CD4-positive, CD25-positive, alpha-beta regulatory T cell (primary cell): Measurements from ENCODE around the gene MSI2. TPM values are rescaled to one million over a fixed set of nuclear protein-coding genes. Genes with fewer than 3 reads are reported as not detected.
A peak's percentile ranks its signal among the peaks of the same experiment; 100 is the strongest.

Experiments
- ATAC-seq, 2 donors: fragments of 150-1000 bp; cut with Tn5 transposase; one replicate each; pipeline ENCODE4 v1.10.0; 2021; ENCODE audit warnings: low read depth in 2 of 2, moderate number of reproducible peaks in 2 of 2, moderate library complexity in 1 of 2
- DNase-seq, 3 donors: peaks; one replicate each; pipeline versions ENCODE4 v3.0.0 to v3.0.0-alpha.2; 2012 to 2022; ENCODE audit warnings: mixed read lengths in 1 of 3
- H3K27ac ChIP-seq: one replicate; pipeline ENCODE4 v1.7.0; 2013; ENCODE audit warnings: mild to moderate bottlenecking, low read length; ENCODE audit not compliant: insufficient read depth, poor library complexity, severe bottlenecking
- H3K27me3 ChIP-seq: one replicate; pipeline ENCODE4 v1.7.0; 2013; ENCODE audit warnings: low read length; ENCODE audit not compliant: control insufficient read depth, insufficient read depth
- H3K36me3 ChIP-seq: one replicate; pipeline ENCODE4 v1.7.0; 2013; ENCODE audit warnings: mild to moderate bottlenecking, low read length, moderate library complexity; ENCODE audit not compliant: control insufficient read depth, insufficient read depth
- H3K4me1 ChIP-seq: 2 replicates; pipeline ENCODE4 v1.7.0; 2013; ENCODE audit warnings: mild to moderate bottlenecking, low read length; ENCODE audit not compliant: insufficient read depth, control insufficient read depth, poor library complexity, severe bottlenecking
- H3K4me3 ChIP-seq: one replicate; pipeline ENCODE4 v1.7.0; 2013; ENCODE audit warnings: low read depth, mild to moderate bottlenecking, low read length, moderate library complexity
- H3K9me3 ChIP-seq, 2 experiments: 1 replicate in 1 of 2; 2 replicates in 1 of 2; pipeline ENCODE4 v1.7.0; 2013; ENCODE audit warnings: low read length in 2 of 2, mild to moderate bottlenecking in 1 of 2, moderate library complexity in 1 of 2; ENCODE audit not compliant: control insufficient read depth in 2 of 2
- H3K27ac Mint-ChIP-seq, 3 donors: one replicate each; pipeline ENCODE4 v1.8.0; 2020 to 2022; ENCODE audit warnings: mild to moderate bottlenecking in 3 of 3, mixed read lengths in 3 of 3, moderate library complexity in 2 of 3
- H3K27me3 Mint-ChIP-seq: one replicate; pipeline ENCODE4 v1.8.0; 2022; ENCODE audit warnings: mild to moderate bottlenecking, mixed read lengths
- H3K36me3 Mint-ChIP-seq: one replicate; pipeline ENCODE4 v1.8.0; 2020; ENCODE audit warnings: mixed read lengths
- H3K4me1 Mint-ChIP-seq, 4 donors: one replicate each; pipeline ENCODE4 v1.8.0; 2020 to 2022; ENCODE audit warnings: mixed read lengths in 4 of 4, mild to moderate bottlenecking in 1 of 4
- H3K4me3 Mint-ChIP-seq, 4 donors: one replicate each; pipeline ENCODE4 v1.8.0; 2020 to 2022; ENCODE audit warnings: mild to moderate bottlenecking in 4 of 4, mixed read lengths in 4 of 4, moderate library complexity in 3 of 4
- H3K9me3 Mint-ChIP-seq, 7 donors: one replicate each; pipeline ENCODE4 v1.8.0; 2020 to 2022; ENCODE audit warnings: mixed read lengths in 7 of 7, mild to moderate bottlenecking in 3 of 7, moderate library complexity in 2 of 7
- polyA plus RNA-seq, 4 donors: library from polyadenylated mRNA; unstranded; fragments of 300-500 nt; fragmentation: Illumina TruSeq; gene quantifications; one replicate each; pipeline ENCODE4 v1.2.3, GENCODE V29; 2021
- total RNA-seq: library from RNA; stranded (reverse); gene quantifications from one replicate; pipeline ENCODE4 v1.2.3, GENCODE V29; 2022

The MSI2 gene
- total and polyA plus RNA-seq, 5 donors from 2014 or later, result 3.2 to 177 (median 3.4) TPM

- peaks cover 14% of the 10 kb centered on the region for H3K36me3 ChIP-seq
- H3K27ac ChIP-seq, result no peak overlapping the region
- Mint-ChIP-seq H3K9me3 (no peaks in the 10 kb centered on the region), H3K27me3 (no peaks in the 10 kb centered on the region), H3K4me3 (no peak overlapping the region), H3K36me3 (peaks cover 23% of the 10 kb centered on the region), H3K4me1 (peaks cover 0 to 4% (median 0%) of the 10 kb centered on the region in 4 donors), H3K27ac (no peak overlapping the region)
- no peaks in the 10 kb centered on the region for H3K27me3 ChIP-seq
- no peak overlapping the region for H3K4me3 ChIP-seq
- H3K4me1 ChIP-seq, result no peaks in the 10 kb centered on the region
- ATAC-seq (no peak), DNase-seq (no peak)
- no peaks in the 10 kb centered on the region for H3K9me3 ChIP-seq
Observed at GRCh38 chr17:57649191-57649590, 392.9 kb downstream of the MSI2 start.

GRCh38 chr17:57649731-57650484, 393.6 kb downstream of the MSI2 start:
- no peaks in the 10 kb centered on the region for H3K27me3 ChIP-seq

GRCh38 chr17:57650548-57650947, 394.2 kb downstream of the MSI2 start:
- DNase-seq (no peak), ATAC-seq (no peak)
- Mint-ChIP-seq H3K4me1 (peaks cover 0 to 6% (median 0%) of the 10 kb centered on the region in 4 donors), H3K27ac (peak overlapping the region in 2 of 3 donors; percentile 35 to 78), H3K27me3 (no peaks in the 10 kb centered on the region), H3K36me3 (peaks cover 20% of the 10 kb centered on the region), H3K4me3 (no peak overlapping the region), H3K9me3 (no peaks in the 10 kb centered on the region)
- Histone ChIP-seq H3K4me1 (no peaks in the 10 kb centered on the region), H3K4me3 (no peak overlapping the region), H3K9me3 (no peaks in the 10 kb centered on the region), H3K27me3 (no peaks in the 10 kb centered on the region), H3K27ac (no peak overlapping the region), H3K36me3 (peaks cover 14% of the 10 kb centered on the region)

More at GRCh38 chr17:57649731-57650484, 393.6 kb downstream of the MSI2 start:
- Histone ChIP-seq H3K36me3 (peaks cover 14% of the 10 kb centered on the region), H3K4me3 (no peak overlapping the region), H3K27ac (no peak overlapping the region), H3K9me3 (no peaks in the 10 kb centered on the region), H3K4me1 (no peaks in the 10 kb centered on the region)
- Mint-ChIP-seq H3K9me3 (no peaks in the 10 kb centered on the region), H3K4me1 (peaks cover 0 to 4% (median 0%) of the 10 kb centered on the region in 4 donors), H3K27ac (peak overlapping the region in 2 of 3 donors; percentile 35 to 51), H3K27me3 (no peaks in the 10 kb centered on the region), H3K4me3 (no peak overlapping the region), H3K36me3 (peaks cover 18% of the 10 kb centered on the region)
- DNase-seq, result no peak
- no peak for ATAC-seq

- Mint-ChIP-seq H3K27me3 (no peaks in the 10 kb centered on the region), H3K9me3 (no peaks in the 10 kb centered on the region), H3K27ac (peak overlapping the region in 1 of 3 donors; percentile 35), H3K36me3 (peaks cover 24% of the 10 kb centered on the region), H3K4me3 (no peak overlapping the region), H3K4me1 (peaks cover 0 to 6% (median 0%) of the 10 kb centered on the region in 4 donors)
- Histone ChIP-seq H3K36me3 (peaks cover 14% of the 10 kb centered on the region), H3K27me3 (no peaks in the 10 kb centered on the region), H3K4me3 (no peak overlapping the region), H3K4me1 (no peaks in the 10 kb centered on the region), H3K27ac (no peak overlapping the region), H3K9me3 (no peaks in the 10 kb centered on the region)
- DNase-seq (no peak), ATAC-seq (no peak)
Observed at GRCh38 chr17:57651451-57651850, 395.1 kb downstream of the MSI2 start.

- Histone ChIP-seq H3K27ac (no peak overlapping the region), H3K4me1 (no peaks in the 10 kb centered on the region), H3K9me3 (no peaks in the 10 kb centered on the region), H3K27me3 (no peaks in the 10 kb centered on the region), H3K36me3 (peaks cover 10% of the 10 kb centered on the region), H3K4me3 (no peak overlapping the region)
- peak overlapping the region in 1 of 3 donors; percentile 35 for H3K27ac Mint-ChIP-seq
- peaks cover 28% of the 10 kb centered on the region for H3K36me3 Mint-ChIP-seq
- ATAC-seq (no peak), DNase-seq (no peak)
- H3K27me3 Mint-ChIP-seq, result no peaks in the 10 kb centered on the region
- no peaks in the 10 kb centered on the region for H3K9me3 Mint-ChIP-seq
- peaks cover 0 to 6% (median 0%) of the 10 kb centered on the region in 4 donors for H3K4me1 Mint-ChIP-seq
- H3K4me3 Mint-ChIP-seq, result no peak overlapping the region
Observed at GRCh38 chr17:57651996-57652395, 395.7 kb downstream of the MSI2 start.

GRCh38 chr17:57652811-57653210, 396.5 kb downstream of the MSI2 start:
- Mint-ChIP-seq H3K27me3 (no peaks in the 10 kb centered on the region), H3K4me1 (peaks cover 0 to 6% (median 0%) of the 10 kb centered on the region in 4 donors), H3K27ac (no peak overlapping the region), H3K36me3 (peaks cover 31% of the 10 kb centered on the region), H3K9me3 (no peaks in the 10 kb centered on the region), H3K4me3 (no peak overlapping the region)
- ATAC-seq (no peak), DNase-seq (no peak)
- no peak overlapping the region for H3K27ac ChIP-seq
- no peaks in the 10 kb centered on the region for H3K9me3 ChIP-seq
- H3K36me3 ChIP-seq, result peaks cover 10% of the 10 kb centered on the region
- no peaks in the 10 kb centered on the region for H3K27me3 ChIP-seq
- no peaks in the 10 kb centered on the region for H3K4me1 ChIP-seq
- H3K4me3 ChIP-seq, result no peak overlapping the region

- no peaks in the 10 kb centered on the region for H3K4me1 ChIP-seq
- H3K27ac Mint-ChIP-seq, result peak overlapping the region in 1 of 3 donors; percentile 84
- no peak overlapping the region for H3K4me3 ChIP-seq
- no peak overlapping the region for H3K27ac ChIP-seq
- H3K4me3 Mint-ChIP-seq, result no peak overlapping the region
- peaks cover 0 to 6% (median 0%) of the 10 kb centered on the region in 4 donors for H3K4me1 Mint-ChIP-seq
- no peaks in the 10 kb centered on the region for H3K27me3 Mint-ChIP-seq
- H3K27me3 ChIP-seq, result no peaks in the 10 kb centered on the region
- H3K9me3 Mint-ChIP-seq, result no peaks in the 10 kb centered on the region
- DNase-seq, result no peak
- no peaks in the 10 kb centered on the region for H3K9me3 ChIP-seq
- ATAC-seq, result no peak
- H3K36me3 ChIP-seq, result peaks cover 10% of the 10 kb centered on the region
- peaks cover 33% of the 10 kb centered on the region for H3K36me3 Mint-ChIP-seq
Observed at GRCh38 chr17:57653279-57653678, 397.0 kb downstream of the MSI2 start.
